CD4-positive, CD25-positive, alpha-beta regulatory T cell (primary cell): ENCODE data around the gene NDUFB4. TPM values are rescaled to one million over a fixed set of nuclear protein-coding genes. Genes with fewer than 3 reads are reported as not detected.
A peak's percentile ranks its signal among the peaks of the same experiment; 100 is the strongest.

Experiments
- ATAC-seq, 2 donors: fragments of 150-1000 bp; cut with Tn5 transposase; one replicate each; pipeline ENCODE4 v1.10.0; 2021; ENCODE audit warnings: low read depth in 2 of 2, moderate number of reproducible peaks in 2 of 2, moderate library complexity in 1 of 2
- DNase-seq, 3 donors: peaks; one replicate each; pipeline versions ENCODE4 v3.0.0 to v3.0.0-alpha.2; 2012 to 2022; ENCODE audit warnings: mixed read lengths in 1 of 3
- H3K27ac ChIP-seq: one replicate; pipeline ENCODE4 v1.7.0; 2013; ENCODE audit warnings: mild to moderate bottlenecking, low read length; ENCODE audit not compliant: insufficient read depth, poor library complexity, severe bottlenecking
- H3K27me3 ChIP-seq: one replicate; pipeline ENCODE4 v1.7.0; 2013; ENCODE audit warnings: low read length; ENCODE audit not compliant: control insufficient read depth, insufficient read depth
- H3K36me3 ChIP-seq: one replicate; pipeline ENCODE4 v1.7.0; 2013; ENCODE audit warnings: mild to moderate bottlenecking, low read length, moderate library complexity; ENCODE audit not compliant: control insufficient read depth, insufficient read depth
- H3K4me1 ChIP-seq: 2 replicates; pipeline ENCODE4 v1.7.0; 2013; ENCODE audit warnings: mild to moderate bottlenecking, low read length; ENCODE audit not compliant: insufficient read depth, control insufficient read depth, poor library complexity, severe bottlenecking
- H3K4me3 ChIP-seq: one replicate; pipeline ENCODE4 v1.7.0; 2013; ENCODE audit warnings: low read depth, mild to moderate bottlenecking, low read length, moderate library complexity
- H3K9me3 ChIP-seq, 2 experiments: 1 replicate in 1 of 2; 2 replicates in 1 of 2; pipeline ENCODE4 v1.7.0; 2013; ENCODE audit warnings: low read length in 2 of 2, mild to moderate bottlenecking in 1 of 2, moderate library complexity in 1 of 2; ENCODE audit not compliant: control insufficient read depth in 2 of 2
- H3K27ac Mint-ChIP-seq, 3 donors: one replicate each; pipeline ENCODE4 v1.8.0; 2020 to 2022; ENCODE audit warnings: mild to moderate bottlenecking in 3 of 3, mixed read lengths in 3 of 3, moderate library complexity in 2 of 3
- H3K27me3 Mint-ChIP-seq: one replicate; pipeline ENCODE4 v1.8.0; 2022; ENCODE audit warnings: mild to moderate bottlenecking, mixed read lengths
- H3K36me3 Mint-ChIP-seq: one replicate; pipeline ENCODE4 v1.8.0; 2020; ENCODE audit warnings: mixed read lengths
- H3K4me1 Mint-ChIP-seq, 4 donors: one replicate each; pipeline ENCODE4 v1.8.0; 2020 to 2022; ENCODE audit warnings: mixed read lengths in 4 of 4, mild to moderate bottlenecking in 1 of 4
- H3K4me3 Mint-ChIP-seq, 4 donors: one replicate each; pipeline ENCODE4 v1.8.0; 2020 to 2022; ENCODE audit warnings: mild to moderate bottlenecking in 4 of 4, mixed read lengths in 4 of 4, moderate library complexity in 3 of 4
- H3K9me3 Mint-ChIP-seq, 7 donors: one replicate each; pipeline ENCODE4 v1.8.0; 2020 to 2022; ENCODE audit warnings: mixed read lengths in 7 of 7, mild to moderate bottlenecking in 3 of 7, moderate library complexity in 2 of 7
- polyA plus RNA-seq, 4 donors: library from polyadenylated mRNA; unstranded; fragments of 300-500 nt; fragmentation: Illumina TruSeq; gene quantifications; one replicate each; pipeline ENCODE4 v1.2.3, GENCODE V29; 2021
- total RNA-seq: library from RNA; stranded (reverse); gene quantifications from one replicate; pipeline ENCODE4 v1.2.3, GENCODE V29; 2022

The NDUFB4 gene
- total and polyA plus RNA-seq, 5 donors from 2014 or later = 71.4 to 317 (median 253) TPM

DNA sequence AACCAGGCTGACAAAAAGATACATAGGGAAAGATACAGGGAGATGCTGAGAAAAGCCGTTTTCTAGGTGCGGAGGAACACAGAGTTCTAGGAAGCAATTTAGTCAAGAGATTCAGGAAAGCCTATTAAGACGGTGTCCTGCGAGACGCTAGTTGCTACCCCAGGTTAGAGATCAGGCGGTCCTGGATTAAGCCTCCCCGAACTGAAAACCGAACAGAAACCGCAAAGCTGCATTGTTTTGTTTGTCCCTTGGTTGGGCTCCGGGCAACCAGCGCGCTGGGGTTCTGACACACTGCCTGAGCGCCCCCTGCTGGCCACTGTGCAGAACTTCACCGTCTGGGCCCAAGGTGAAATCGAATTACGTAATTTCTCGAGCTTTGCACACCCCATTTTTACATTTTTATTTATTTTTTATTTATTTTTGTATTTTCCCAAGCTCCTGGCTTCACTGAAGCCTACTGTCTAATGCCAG lies 37.3 kb upstream of the NDUFB4 start:
- Mint-ChIP-seq H3K4me3 (peak overlapping the region; percentile 64 to 86 (median 84)), H3K27ac (peak overlapping the region; percentile 75 to 87 (median 82)), H3K36me3 (no peaks in the 10 kb centered on the region), H3K9me3 (peaks cover 0 to 1% (median 0%) of the 10 kb centered on the region in 7 donors), H3K27me3 (peaks cover 23% of the 10 kb centered on the region), H3K4me1 (peaks cover 0 to 18% (median 12%) of the 10 kb centered on the region in 4 donors)
- peak; percentile 83 to 85 for ATAC-seq
- peak overlapping the region; percentile 86 for H3K4me3 ChIP-seq
- H3K4me1 ChIP-seq = peaks cover 13% of the 10 kb centered on the region
- H3K36me3 ChIP-seq = no peaks in the 10 kb centered on the region
- no peak overlapping the region for H3K27ac ChIP-seq
- DNase-seq = peak; percentile 74 to 83 (median 81)
- H3K27me3 ChIP-seq = peaks cover 6% of the 10 kb centered on the region
- no peaks in the 10 kb centered on the region for H3K9me3 ChIP-seq

DNA sequence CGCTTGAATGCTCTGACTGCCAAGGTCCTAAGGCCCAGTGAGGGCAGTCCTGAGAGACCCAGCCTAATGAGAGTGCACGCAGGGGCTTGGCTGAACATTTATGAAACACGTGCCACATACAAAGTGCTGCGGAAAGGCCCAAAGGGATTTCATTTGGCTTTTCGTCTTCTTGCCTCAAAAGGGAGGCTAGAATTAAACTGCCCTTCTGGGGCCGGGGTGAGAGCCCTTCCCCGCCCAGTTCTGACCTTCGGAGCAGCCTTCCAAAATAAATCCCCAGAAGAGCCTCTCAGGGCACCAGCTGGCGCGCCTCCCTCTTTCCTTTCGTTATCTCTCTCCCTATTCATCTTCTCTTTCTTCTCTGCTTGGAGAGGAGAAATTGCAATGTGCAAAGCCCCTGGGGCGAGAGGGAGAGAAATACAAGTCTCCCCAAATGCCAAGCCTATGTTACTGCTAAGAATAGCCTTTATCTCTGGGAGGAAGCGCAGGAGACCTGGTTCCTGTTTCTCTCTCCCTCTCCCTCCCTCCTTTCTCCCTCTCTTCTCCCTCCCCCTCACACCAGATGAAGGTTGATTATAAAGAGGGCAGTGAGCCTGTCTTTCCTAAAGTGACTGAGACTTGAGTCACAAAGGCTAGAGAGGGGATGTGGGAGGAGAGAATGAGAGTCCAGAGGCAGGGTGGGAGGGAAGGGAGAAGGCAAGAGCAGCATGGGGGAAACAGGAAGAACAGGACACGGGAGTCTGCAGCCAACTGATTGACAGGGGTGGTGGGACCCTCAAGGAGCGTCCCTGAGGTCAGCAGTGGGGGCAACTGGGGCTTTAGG lies 36.7 kb upstream of the NDUFB4 start:
- H3K36me3 ChIP-seq = no peaks in the 10 kb centered on the region
- H3K4me1 Mint-ChIP-seq = peaks cover 0 to 18% (median 12%) of the 10 kb centered on the region in 4 donors
- peak; percentile 7 to 9 for ATAC-seq
- H3K9me3 Mint-ChIP-seq = peaks cover 0 to 1% (median 0%) of the 10 kb centered on the region in 7 donors
- H3K27ac ChIP-seq = no peak overlapping the region
- peak in 1 of 3 donors; percentile 3 for DNase-seq
- peak overlapping the region; percentile 53 to 72 (median 64) for H3K4me3 Mint-ChIP-seq
- H3K9me3 ChIP-seq = no peaks in the 10 kb centered on the region
- H3K27me3 Mint-ChIP-seq = peaks cover 23% of the 10 kb centered on the region
- H3K27me3 ChIP-seq = peaks cover 6% of the 10 kb centered on the region
- no peaks in the 10 kb centered on the region for H3K36me3 Mint-ChIP-seq
- peak overlapping the region in 2 of 3 donors; percentile 82 to 89 for H3K27ac Mint-ChIP-seq
- H3K4me1 ChIP-seq = peaks cover 13% of the 10 kb centered on the region
- H3K4me3 ChIP-seq = peak overlapping the region; percentile 46

DNA sequence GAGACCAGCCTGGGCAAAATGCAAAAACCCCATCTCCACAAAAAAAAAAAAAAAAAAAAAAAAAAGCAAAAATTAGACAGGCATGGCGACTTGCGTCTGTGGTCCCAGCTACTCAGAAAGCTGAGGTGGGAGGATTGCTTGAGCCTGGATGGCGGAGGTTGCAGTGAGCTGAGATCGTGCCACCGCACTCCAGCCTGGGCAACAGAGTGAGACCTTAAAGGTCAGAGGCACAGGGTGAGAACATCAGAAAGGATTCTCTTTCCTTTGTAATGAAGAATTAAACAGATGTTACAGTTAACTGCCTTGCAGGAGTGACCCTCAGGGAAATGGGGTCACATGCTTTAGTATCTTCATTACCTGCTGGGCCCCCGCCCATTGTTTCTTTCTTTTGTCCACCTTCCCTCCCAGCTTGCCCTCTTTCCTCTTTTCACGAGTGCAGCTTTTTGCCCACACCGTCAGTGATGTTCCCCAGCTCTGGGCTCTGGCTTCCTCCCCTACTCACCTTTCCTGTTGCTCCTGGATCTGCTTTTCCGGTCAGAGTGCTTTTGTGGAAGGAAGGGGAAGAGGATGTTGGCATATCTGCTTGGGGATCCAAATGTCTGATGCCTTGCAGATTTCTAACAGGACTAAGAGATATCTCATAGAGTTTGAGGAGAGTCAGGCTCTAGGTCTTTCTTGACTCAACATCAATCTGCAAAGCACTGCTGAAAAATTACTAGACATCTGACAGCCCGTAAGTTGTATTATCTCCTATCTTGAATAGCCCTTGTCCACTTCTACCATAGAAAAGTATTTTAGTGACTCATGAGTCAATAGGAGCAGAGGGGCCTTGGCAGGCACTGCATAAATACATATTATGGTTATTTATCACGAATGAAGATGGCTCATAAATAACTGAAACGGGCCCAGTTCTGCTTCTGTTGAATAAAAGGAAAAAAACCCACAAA lies 35.6 kb upstream of the NDUFB4 start:
- Histone ChIP-seq H3K4me3 (no peak overlapping the region), H3K36me3 (no peaks in the 10 kb centered on the region), H3K4me1 (peaks cover 13% of the 10 kb centered on the region), H3K27ac (no peak overlapping the region), H3K9me3 (no peaks in the 10 kb centered on the region), H3K27me3 (peaks cover 6% of the 10 kb centered on the region)
- Mint-ChIP-seq H3K27ac (peak overlapping the region in 1 of 3 donors; percentile 38), H3K27me3 (peaks cover 23% of the 10 kb centered on the region), H3K4me3 (peak overlapping the region in 1 of 4 donors; percentile 21), H3K36me3 (no peaks in the 10 kb centered on the region), H3K9me3 (peaks cover 0 to 1% (median 0%) of the 10 kb centered on the region in 7 donors), H3K4me1 (peaks cover 0 to 18% (median 12%) of the 10 kb centered on the region in 4 donors)
- ATAC-seq = no peak
- no peak for DNase-seq

DNA sequence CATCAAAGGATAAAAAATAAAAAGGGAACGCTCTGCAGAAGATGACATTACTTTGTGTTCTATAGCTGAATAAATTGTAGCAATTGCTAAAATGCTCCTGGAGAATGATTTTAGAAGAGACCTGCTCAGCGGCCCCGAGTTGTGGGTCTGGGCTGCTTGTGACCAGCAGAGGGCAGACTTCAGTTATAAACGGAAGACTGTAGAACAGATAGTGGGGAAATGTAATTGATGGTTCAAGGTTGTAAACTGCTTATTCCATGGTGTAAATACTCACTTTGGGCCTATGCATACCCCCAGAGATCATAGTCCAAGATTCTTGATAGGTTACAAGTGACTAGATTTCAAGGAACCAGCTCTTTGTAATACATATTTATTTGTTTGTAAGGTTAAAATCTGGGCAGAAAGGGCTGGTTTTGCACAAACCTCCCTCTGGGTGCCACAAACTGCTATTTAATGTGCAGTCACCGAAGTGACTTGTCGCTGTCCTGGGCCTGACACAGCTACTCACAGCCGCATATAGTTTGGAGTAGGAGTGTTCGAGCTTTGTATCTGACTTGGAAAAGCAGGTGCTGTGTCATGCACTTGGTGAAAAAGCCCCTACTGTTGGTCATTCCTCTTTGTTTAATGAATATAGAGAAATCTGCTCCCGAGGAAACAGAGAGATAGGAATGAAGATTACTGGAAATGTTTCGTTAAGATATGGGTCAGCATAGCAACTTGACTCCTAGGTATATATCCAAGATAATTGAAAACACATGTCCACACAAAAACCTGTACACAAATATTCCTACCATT lies 34.7 kb upstream of the NDUFB4 start:
- H3K4me3 ChIP-seq = no peak overlapping the region
- H3K4me3 Mint-ChIP-seq = peak overlapping the region in 3 of 4 donors; percentile 3 to 32 (median 21)
- H3K27me3 Mint-ChIP-seq = peaks cover 29% of the 10 kb centered on the region
- H3K36me3 Mint-ChIP-seq = no peaks in the 10 kb centered on the region
- peaks cover 13% of the 10 kb centered on the region for H3K4me1 ChIP-seq
- H3K9me3 Mint-ChIP-seq = peaks cover 0 to 1% (median 0%) of the 10 kb centered on the region in 7 donors
- H3K9me3 ChIP-seq = no peaks in the 10 kb centered on the region
- H3K36me3 ChIP-seq = no peaks in the 10 kb centered on the region
- peak; percentile 66 to 68 for ATAC-seq
- H3K27me3 ChIP-seq = peaks cover 6% of the 10 kb centered on the region
- no peak overlapping the region for H3K27ac Mint-ChIP-seq
- H3K4me1 Mint-ChIP-seq = peaks cover 0 to 18% (median 12%) of the 10 kb centered on the region in 4 donors
- peak; percentile 35 to 76 (median 69) for DNase-seq
- no peak overlapping the region for H3K27ac ChIP-seq

DNA sequence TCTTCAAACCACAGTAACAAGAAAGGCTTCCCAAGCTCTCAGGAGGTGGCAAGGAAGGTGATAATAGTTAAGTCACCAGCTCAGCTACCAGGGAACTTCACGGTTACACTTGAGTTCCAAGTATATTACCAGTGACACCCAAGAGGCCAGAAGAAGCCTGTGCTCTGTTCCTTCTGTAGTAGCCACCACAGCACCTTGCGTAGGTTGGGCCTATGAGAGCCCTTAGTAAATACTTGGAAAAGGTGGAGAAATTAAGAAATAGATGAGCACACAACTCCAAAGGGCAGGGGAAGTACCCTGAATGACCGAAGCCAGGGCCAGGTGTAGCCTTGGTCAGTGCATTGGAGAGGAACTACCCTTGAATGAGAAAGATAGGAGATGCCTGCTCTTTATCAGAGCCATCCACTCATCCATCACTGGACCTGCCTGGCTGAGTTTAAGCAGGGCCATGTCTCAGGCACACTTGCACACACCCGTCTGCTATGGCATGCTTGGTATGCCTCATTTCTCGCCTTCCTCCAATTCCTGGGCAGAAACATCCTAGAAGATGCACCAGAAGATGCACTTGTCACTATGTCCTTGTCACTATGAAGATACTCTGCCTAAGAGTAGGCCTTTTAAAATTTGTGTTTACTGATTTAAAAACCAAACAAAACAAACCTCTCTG lies 32.6 kb upstream of the NDUFB4 start:
- no peak for ATAC-seq

DNA sequence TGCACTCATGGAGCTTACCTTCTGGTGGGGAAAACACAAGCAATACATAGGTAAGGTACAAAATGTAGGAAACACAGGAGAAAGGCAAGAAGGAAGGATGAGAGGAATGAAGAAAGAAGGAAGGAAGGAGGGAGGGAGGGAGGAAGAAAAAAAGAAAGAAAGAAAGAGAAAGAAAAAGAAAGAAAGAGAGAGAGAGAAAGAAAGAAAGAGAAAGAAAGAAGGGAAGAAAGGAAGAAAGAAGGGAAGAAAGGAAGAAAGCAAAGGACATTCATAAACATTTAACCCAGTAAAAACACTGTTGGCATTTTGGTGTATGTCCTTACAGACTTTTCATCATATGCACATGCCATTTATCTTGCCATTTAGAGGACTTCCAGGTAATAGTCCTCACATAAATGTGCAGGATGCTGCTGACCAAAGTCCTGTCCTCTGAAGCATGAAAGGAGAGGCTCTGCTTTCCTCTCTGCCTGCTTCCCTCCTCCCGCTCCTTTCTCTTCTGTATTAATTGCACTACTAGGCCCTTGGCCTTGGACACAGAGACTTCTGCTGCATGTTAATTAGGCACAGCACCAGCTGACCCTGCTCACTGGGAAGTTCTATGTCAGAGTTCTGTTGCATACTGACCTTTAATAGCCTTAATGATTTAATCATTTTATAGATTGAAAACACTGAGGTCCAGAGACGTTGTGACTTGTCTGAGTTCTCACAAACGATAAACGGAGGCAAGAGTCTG lies 29.7 kb upstream of the NDUFB4 start:
- Histone ChIP-seq H3K9me3 (no peaks in the 10 kb centered on the region), H3K4me3 (no peak overlapping the region), H3K36me3 (no peaks in the 10 kb centered on the region), H3K27ac (no peak overlapping the region), H3K27me3 (peaks cover 4% of the 10 kb centered on the region), H3K4me1 (no peaks in the 10 kb centered on the region)
- Mint-ChIP-seq H3K9me3 (no peaks in the 10 kb centered on the region), H3K27ac (no peak overlapping the region), H3K4me1 (peaks cover 0 to 6% (median 2%) of the 10 kb centered on the region in 4 donors), H3K27me3 (peaks cover 32% of the 10 kb centered on the region), H3K36me3 (no peaks in the 10 kb centered on the region), H3K4me3 (no peak overlapping the region)
- no peak for DNase-seq
- ATAC-seq = no peak

More for the DNA sequence above, 32.6 kb upstream of the NDUFB4 start:
- no peak for DNase-seq
- H3K9me3 Mint-ChIP-seq = no peaks in the 10 kb centered on the region
- Histone ChIP-seq H3K9me3 (no peaks in the 10 kb centered on the region), H3K4me1 (peaks cover 12% of the 10 kb centered on the region), H3K36me3 (no peaks in the 10 kb centered on the region), H3K4me3 (no peak overlapping the region), H3K27ac (no peak overlapping the region), H3K27me3 (peaks cover 4% of the 10 kb centered on the region)
- H3K27ac Mint-ChIP-seq = no peak overlapping the region
- H3K4me1 Mint-ChIP-seq = peaks cover 0 to 18% (median 11%) of the 10 kb centered on the region in 4 donors
- peaks cover 32% of the 10 kb centered on the region for H3K27me3 Mint-ChIP-seq
- H3K36me3 Mint-ChIP-seq = no peaks in the 10 kb centered on the region
- H3K4me3 Mint-ChIP-seq = no peak overlapping the region
